Caki2 (cell line): ENCODE measurements around the gene ADSS1. TPM values are rescaled to one million over a fixed set of nuclear protein-coding genes. Genes with fewer than 3 reads are reported as not detected.

Experiments
- DNase-seq: peaks from one replicate; pipeline ENCODE4 v3.0.0-alpha.2; 2015; ENCODE audit warnings: low read depth
- in situ Hi-C: cut with HindIII; loops from 2 replicates; pipeline ENCODE4 v1.10.0; 2016; ENCODE audit warnings: low sequenced_read_pairs, low pct_unique_long_range_greater_than_20kb, mixed read lengths
- total RNA-seq: library from RNA; depleted of rRNA; stranded (reverse); fragments of >200 nt; shearing (Covaris generic); gene quantifications from 2 replicates; pipeline ENCODE4 v1.2.3, GENCODE V29; 2014; ENCODE audit warnings: low replicate concordance; rRNA removed

Gene ADSS1
- total RNA-seq = 2.2 and 4.2 TPM in 2 replicates

DNA sequence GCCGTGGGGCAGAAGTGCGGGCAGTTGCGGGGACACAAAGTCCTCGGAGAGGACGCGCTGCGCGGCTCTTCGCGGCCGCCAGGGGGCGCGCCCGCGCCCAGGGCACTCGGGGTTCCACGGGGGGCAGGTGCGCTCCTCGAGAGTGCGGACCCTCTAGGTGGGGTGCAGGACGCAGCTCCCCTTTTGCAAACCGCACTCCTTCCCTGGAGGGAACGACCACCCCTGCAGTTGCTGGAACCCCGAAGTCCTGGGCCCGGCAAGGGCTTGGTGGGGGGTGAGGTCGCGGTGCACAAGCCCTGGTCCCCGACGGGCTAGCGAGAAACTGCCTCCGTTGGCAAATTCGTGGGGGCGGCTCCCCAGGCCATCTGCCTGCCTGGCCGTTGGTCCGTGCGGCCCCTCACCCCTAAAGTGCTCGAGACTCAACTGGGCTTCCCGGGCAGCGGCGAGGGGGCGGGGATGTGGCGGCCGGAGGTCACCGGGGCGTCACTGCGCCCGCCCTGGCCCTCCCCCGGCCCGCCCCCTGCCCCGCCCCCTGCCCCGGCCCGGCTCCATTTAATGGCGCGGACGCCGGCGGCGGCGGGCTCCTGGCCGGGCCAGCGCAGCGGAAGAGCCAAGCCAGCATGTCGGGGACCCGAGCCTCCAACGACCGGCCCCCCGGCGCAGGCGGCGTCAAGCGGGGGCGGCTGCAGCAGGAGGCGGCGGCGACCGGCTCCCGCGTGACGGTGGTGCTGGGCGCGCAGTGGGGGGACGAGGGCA lies at the start of gene ADSS1:
Gene ADSS1 (plus strand): TSS at position 579 of the 756 bp plus-strand sequence. CDS start 42 bp downstream, at position 621.
- in situ Hi-C loops = no loop called here

DNA sequence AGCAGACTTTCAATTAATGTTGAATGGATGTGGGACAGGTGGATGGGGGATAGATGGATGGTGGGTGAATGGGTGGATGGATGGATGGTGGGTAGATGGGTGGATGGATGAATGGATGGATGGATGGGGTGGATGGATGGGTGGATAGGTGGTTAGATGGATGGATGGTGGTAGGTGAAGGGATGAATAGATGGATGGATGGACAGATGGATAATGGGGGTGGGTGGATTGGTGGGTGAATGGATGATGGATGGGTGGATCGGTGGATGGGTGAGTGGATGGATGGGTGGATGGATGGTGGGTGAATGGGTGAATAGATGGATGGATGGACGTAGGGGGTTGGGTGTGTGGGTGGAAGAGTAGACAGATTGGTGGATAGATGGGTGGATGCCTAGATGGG lies 48.6 kb upstream of the ADSS1 start:
- in situ Hi-C loops = no loop called here

More for the DNA sequence above, at the start of gene ADSS1:
- peak; percentile 40 for DNase-seq

GRCh38 chr14:104676130-104676693 lies 47.8 kb upstream of the ADSS1 start:
- in situ Hi-C loops = no loop called here
- DNase-seq = no peak

More for the DNA sequence above, 48.6 kb upstream of the ADSS1 start:
- DNase-seq = no peak

GRCh38 chr14:104676694-104677511 lies 47.1 kb upstream of the ADSS1 start:
- no peak for DNase-seq
- in situ Hi-C loops = no loop called here

- in situ Hi-C loops = no loop called here
- peak; percentile 90 for DNase-seq
Observed at GRCh38 chr14:104677512-104678332, 46.3 kb upstream of the ADSS1 start.

- no peak for DNase-seq
- in situ Hi-C loops = no loop called here
Observed at GRCh38 chr14:104678346-104678745, 45.7 kb upstream of the ADSS1 start.

DNA sequence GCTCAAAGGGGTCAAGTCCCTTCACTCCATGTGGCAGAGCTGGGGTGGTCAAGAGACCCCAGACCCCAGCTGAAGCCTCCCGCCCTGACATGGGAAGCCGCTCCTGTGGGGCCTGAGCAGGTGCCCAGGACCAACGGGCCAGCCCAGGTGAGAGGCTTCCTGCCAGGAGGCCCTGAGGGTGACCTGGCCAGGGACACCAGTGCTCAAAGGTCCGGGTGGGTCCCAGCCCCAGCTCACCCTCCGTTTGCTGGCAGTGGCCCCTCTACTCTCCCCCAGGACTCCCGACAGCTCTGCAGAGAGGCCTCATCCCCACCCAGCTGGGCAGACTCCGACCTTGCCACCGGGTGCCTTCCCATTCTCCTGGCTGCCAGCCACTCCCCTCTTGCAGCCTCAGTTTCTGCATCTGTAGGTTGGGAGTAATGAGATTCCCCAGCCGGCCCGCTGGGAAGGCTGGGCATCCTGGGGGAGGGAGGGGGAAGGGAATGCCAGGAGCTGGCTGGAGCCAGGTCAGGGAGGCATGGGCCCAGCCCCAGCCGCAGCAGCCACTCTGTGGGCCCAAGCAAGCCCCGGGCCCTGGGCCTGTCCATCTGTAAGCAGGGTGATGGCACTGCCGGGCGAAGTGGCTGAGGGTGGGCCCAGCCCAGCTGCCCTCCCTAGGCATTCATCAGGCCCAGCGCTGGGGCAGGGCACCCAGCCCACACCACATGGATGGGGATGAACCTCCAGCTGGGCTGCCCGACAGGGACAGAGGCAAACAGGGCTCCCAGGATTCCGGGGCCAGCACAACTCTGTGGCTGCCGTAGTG lies 44.9 kb upstream of the ADSS1 start:
- peak; percentile 12 for DNase-seq
- in situ Hi-C loops = no loop called here

DNA sequence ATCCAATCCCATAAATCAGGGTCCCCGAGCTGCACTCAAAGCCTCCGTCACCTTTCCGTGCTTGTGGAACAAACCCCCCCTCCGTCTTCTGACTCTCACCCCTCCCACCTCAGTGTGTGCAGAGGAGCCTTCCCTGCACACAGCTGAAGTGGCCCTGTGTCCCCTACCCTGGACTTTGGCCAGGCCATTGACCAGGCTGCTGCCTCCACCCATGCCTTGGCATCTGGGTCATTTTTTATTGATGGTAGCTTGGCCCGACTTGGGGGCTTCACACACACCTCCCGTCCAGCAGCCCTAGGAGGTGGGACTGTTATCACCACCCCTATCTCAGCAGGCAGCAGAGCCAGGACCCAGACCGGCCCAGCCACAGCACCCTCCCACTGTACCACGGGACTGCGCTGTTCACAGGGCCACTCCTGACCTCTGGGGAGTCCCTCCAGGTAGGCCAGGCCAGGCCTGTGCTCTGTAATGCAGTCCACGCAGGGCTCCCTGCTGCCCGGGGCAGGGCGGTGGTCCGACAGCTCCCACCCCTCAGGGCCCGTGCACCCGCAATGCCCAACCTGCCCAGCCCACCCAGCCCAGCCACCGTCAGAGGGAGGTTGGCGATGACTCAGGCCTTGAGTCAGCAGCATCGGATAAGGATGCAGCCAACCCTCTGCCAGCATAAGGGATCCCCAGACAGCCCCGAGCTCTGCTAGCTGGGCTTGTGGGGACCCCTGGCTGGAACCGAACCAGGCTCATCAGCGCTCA lies 43.8 kb upstream of the ADSS1 start:
- peak; percentile 73 for DNase-seq

GRCh38 chr14:104680806-104681688 lies 43.0 kb upstream of the ADSS1 start:
- peak; percentile 82 for DNase-seq
- in situ Hi-C loops = no loop called here

More for the DNA sequence above, 43.8 kb upstream of the ADSS1 start:
- in situ Hi-C loops = no loop called here

DNA sequence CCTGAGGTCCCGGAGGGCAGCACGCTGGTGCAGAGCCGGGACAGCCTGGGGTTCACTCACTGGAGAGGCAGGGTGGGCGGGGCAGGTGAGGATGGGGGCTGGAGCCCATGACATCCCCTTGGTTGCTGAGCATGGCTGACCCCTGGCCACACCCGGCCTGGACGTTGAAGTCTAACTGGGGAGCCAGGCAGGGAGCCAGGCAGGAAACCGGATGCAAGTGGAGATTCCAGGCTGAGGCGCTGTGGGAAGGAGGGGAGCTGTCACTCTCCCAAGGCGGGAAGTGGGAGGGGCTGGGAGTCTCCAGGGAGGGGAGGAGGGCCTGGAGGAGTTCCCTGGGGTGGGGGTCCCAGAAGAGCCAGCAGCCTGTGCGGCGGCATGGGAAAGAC lies 42.3 kb upstream of the ADSS1 start:
- peak; percentile 77 for DNase-seq
- in situ Hi-C loops = no loop called here

GRCh38 chr14:104682107-104682593 lies 41.9 kb upstream of the ADSS1 start:
- in situ Hi-C loops = no loop called here
- no peak for DNase-seq

DNA sequence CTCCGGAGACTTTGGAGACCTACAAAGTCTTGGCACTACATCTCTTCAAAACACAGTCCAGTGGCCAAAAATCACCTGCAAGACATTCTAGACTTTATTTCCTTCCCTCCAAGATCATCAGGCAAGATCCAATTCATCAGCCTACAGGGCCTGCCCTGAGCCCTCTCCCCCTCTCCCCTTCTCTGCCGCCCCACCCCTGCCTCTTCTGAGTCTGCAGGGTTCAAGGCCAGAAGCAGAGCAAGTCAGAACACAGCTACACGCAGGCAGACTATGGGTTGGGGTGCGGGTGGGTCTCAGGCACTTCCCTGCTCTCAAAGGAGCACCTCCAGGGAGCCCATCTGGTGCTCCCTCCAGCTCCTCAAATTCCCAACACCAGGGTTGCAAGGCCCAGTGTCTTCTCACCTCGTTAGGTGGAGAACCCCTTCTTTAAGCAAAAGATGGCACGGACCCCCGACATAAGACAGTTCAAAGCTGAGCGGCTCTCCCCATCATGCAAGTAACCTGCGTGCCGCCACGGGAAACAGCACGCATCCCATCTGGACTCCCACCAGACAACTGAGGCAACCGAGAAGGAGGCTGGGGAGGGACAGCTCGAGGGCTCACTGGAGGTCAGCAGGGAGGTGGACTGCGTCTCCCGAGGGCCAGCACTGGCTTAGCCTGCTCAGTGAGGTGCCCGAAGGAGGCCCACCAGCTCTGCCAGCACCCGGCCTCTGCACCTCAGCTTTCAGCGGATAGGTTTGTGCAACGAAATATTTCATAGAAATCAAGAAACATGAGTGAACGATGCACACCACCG lies 40.2 kb upstream of the ADSS1 start:
- in situ Hi-C loops = no loop called here
- DNase-seq = no peak

- in situ Hi-C loops = no loop called here
- no peak for DNase-seq
Observed at GRCh38 chr14:104684449-104684821, 39.6 kb upstream of the ADSS1 start.

DNA sequence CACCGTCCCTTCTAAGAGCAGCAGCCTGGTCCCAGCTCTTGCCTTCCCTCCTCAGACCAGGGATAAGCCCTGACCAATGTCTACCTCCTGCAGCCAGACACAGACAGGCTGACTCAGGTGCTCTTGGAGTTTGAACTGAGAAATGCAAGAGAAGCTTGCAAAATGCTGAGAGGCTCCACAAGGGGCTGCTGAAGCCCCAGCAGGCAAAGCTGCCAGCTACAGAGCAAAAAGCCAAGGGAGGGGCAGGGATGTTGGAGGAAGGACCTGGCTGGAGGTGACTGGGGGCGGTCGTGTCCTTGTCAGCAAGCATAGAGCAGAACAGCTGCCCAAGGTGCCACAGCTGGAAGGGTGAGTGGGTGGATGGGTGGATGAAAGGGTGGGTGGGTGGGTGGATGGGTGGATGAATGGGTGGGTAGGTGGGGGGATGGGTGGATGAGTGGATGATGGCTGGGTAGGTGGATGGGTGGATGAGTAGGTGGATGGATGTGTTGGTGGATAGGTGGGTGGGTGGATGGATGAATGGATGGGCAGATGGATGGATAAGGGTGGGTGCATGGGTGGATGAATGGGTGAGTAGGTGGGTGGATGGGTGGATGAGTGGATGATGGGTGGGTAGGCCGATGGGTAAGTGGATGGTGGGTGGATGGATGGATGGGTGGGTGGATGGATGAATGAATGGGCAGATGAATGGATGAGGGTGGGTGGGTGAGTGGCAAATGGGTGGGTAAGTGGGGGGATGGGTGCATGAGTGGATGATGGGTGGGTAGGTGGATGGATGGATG lies 38.6 kb upstream of the ADSS1 start:
- DNase-seq = peak; percentile 11
- in situ Hi-C loops = no loop called here
